HEK293T (cell line): ENCODE measurements around the gene TECRL.

Experiments
- LEF1 ChIP-seq: fragments of 450-650 bp; IDR thresholded peaks from 2 replicates; pipeline ENCODE4 v1.6.1; 2017; ENCODE audit warnings: mild to moderate bottlenecking, borderline replicate concordance
- NFRKB ChIP-seq: fragments of 450-650 bp; IDR thresholded peaks from 2 replicates; pipeline ENCODE4 v1.6.1; 2016; ENCODE audit warnings: mild to moderate bottlenecking, moderate library complexity
- TARDBP ChIP-seq: fragments of 450-650 bp; IDR thresholded peaks from 2 replicates; pipeline ENCODE4 v1.6.1; 2016

DNA sequence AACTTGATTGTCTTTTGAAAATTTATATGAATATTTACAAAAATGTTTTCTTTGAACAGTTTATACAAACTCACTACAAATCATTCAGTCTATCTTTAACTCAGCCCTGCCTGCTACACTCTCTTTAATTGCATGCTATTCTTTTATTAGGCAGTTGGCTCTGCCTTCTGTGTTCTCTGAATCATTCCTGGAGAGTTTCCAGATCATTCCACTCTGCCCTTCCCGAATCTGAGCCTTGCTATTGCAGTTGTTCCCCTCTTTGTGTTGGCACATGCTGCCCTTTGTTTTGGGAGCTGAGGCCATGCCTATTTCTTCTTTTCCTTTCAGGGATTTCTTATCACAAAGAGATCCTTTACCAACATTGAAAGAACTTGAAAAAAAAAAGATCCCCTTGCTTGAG lies 8.7 kb upstream of the TECRL start:
- TF ChIP-seq LEF1 (no peak), NFRKB (no peak), TARDBP (no peak)
